Activated CD4-positive, alpha-beta T cell treated with anti-CD3 and anti-CD28 coated beads, Interleukin-2, amount 10 ng/mL, durations not matched to agents 24 days and 14 days (primary cell): ENCODE results near the gene TRAF3IP3. TPM values are rescaled to one million over a fixed set of nuclear protein-coding genes. Genes with fewer than 3 reads are reported as not detected.

Experiments used
- DNase-seq: peaks from one replicate; pipeline ENCODE4 v3.0.0; 2022
- H3K27ac Mint-ChIP-seq: one replicate; pipeline ENCODE4 v1.8.0; 2022; ENCODE audit warnings: mild to moderate bottlenecking, mixed read lengths
- H3K27me3 Mint-ChIP-seq: one replicate; pipeline ENCODE4 v1.8.0; 2022; ENCODE audit warnings: mixed read lengths
- H3K36me3 Mint-ChIP-seq: one replicate; pipeline ENCODE4 v1.8.0; 2022; ENCODE audit warnings: low read depth, mild to moderate bottlenecking, mixed read lengths
- H3K4me1 Mint-ChIP-seq: one replicate; pipeline ENCODE4 v1.8.0; 2021; ENCODE audit warnings: mixed read lengths
- H3K4me3 Mint-ChIP-seq: one replicate; pipeline ENCODE4 v1.8.0; 2022; ENCODE audit warnings: mild to moderate bottlenecking, moderate library complexity, mixed read lengths
- H3K9me3 Mint-ChIP-seq: one replicate; pipeline ENCODE4 v1.8.0; 2021; ENCODE audit warnings: mixed read lengths
- intact Hi-C: fragments of 100-400 bp; cut with micrococcal nuclease; formaldehyde crosslinking; loops from one replicate; pipeline ENCODE4 v1.15.1; 2023
- total RNA-seq: library from RNA; stranded (reverse); gene quantifications from 2 replicates; pipeline ENCODE4 v1.2.3, GENCODE V29; 2022

TRAF3IP3 gene
- total RNA-seq, 1 donor from 2014 or later: 394 TPM

DNA sequence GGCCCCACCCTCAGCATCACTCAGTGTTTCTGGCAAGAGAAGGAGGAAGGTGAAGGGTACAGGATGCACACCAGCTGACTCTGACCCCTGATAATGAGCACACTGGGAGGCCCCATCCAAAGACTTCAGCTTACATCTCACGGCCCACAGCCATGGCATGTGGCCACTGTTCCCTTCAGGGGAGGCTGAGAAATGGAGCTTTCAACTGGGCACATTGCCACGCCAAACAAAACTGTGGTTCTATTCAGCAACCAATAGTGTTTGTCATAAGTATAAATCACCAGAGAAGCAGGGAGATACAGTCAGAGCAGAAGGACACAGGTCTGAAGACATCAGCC, 12.7 kb upstream of the TRAF3IP3 start:
- Mint-ChIP-seq H3K27me3 (no peaks in the 10 kb centered on the region), H3K4me3 (no peak overlapping the region), H3K27ac (peak overlapping the region; percentile 84), H3K36me3 (peaks cover 8% of the 10 kb centered on the region), H3K4me1 (peaks cover 53% of the 10 kb centered on the region), H3K9me3 (no peaks in the 10 kb centered on the region)
- intact Hi-C loops: no loop called here
- no peak for DNase-seq

DNA sequence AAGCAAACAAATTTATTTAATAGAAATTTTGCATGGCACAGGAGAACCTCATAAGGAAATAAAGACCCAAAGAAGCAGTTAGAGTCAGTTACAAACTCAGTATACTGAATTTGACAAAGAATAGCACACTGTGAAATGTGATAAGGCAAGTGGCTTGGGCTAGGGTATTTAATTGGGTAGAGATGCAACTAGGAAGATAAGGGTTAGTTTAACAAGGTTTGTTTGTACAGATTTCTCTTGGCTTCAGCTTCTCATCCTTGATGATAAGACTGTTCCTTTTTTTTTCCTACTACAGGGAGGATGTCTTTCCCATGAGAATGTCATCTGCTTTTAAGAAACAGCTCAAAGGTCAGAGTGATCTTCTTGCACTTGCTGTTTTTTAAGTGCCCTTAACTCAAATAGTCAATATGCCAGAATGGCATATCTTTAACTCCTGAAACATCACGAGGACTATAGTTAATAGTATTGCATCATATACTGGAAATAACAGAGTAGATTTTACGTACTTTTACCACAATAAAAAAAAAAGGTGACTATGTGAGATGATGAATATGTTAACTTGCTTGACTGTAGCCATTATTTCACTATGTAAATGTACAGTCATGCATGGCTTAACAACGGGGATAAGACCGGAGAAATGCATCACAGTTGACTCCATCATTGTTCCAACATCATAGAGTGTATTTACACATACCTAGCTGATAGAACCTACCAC, 9.2 kb upstream of the TRAF3IP3 start:
- Mint-ChIP-seq H3K27ac (peak overlapping the region; percentile 80), H3K9me3 (no peaks in the 10 kb centered on the region), H3K4me1 (peaks cover 68% of the 10 kb centered on the region), H3K4me3 (peak overlapping the region; percentile 0), H3K27me3 (no peaks in the 10 kb centered on the region), H3K36me3 (peaks cover 8% of the 10 kb centered on the region)
- intact Hi-C loops: loop anchor here (1.0 to 5.0 kb wide), 8 partner anchors 10 to 177 kb away; no protein-coding TSS in a partner anchor
- DNase-seq: no peak

- H3K4me3 Mint-ChIP-seq: peak overlapping the region; percentile 83
- peaks cover 70% of the 10 kb centered on the region for H3K4me1 Mint-ChIP-seq
- peak; percentile 95 for DNase-seq
- H3K27me3 Mint-ChIP-seq: no peaks in the 10 kb centered on the region
- intact Hi-C loops: loop anchor here (1.0 to 5.0 kb wide), 9 partner anchors 11 to 178 kb away; no protein-coding TSS in a partner anchor
- H3K36me3 Mint-ChIP-seq: peaks cover 6% of the 10 kb centered on the region
- peak overlapping the region; percentile 88 for H3K27ac Mint-ChIP-seq
- no peaks in the 10 kb centered on the region for H3K9me3 Mint-ChIP-seq
Observed at GRCh38 chr1:209747580-209748262, 8.1 kb upstream of the TRAF3IP3 start.

DNA sequence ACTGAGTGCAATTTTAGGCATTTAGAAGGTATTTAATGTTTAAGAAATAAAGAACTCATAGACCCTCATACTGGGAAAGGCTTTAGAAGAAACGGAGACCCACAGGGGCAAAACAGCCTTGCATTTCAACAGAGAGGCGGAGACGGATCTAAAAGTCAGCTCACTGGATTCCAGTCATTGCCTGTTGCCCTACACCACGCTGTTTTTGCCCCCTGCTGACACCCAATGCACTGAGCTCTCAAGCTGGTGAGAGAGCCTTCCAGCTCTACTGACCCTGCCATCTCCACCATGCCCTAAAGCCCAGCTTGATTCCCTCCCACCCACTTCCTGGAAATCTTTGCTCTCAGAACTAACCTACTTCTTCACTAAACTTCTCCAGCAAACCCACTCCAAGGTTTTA, 7.2 kb upstream of the TRAF3IP3 start:
- H3K4me1 Mint-ChIP-seq: peaks cover 68% of the 10 kb centered on the region
- H3K4me3 Mint-ChIP-seq: peak overlapping the region; percentile 83
- intact Hi-C loops: loop anchor here (1.0 to 5.0 kb wide), 2 partner anchors 36 to 75 kb away; no protein-coding TSS in a partner anchor
- no peaks in the 10 kb centered on the region for H3K9me3 Mint-ChIP-seq
- peak overlapping the region; percentile 88 for H3K27ac Mint-ChIP-seq
- no peaks in the 10 kb centered on the region for H3K27me3 Mint-ChIP-seq
- peaks cover 1% of the 10 kb centered on the region for H3K36me3 Mint-ChIP-seq
- DNase-seq: peak; percentile 68

DNA sequence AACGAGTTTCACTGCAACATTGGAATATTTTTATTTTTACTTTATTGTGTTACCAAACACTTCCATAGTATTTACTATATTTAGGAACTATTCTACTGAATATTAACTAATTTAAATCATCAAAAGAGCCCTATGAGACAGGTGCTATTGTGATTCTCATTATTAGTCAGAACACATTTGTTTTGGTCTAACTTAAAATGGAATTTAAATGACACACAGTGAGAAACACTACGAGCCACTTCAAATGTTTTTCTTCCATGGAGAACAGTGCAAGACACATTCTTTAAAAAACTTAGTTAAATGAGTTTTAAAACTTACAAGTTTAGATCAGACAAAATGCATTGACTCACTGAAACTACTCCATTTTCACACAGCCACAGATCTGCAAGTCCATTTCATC, 6.6 kb upstream of the TRAF3IP3 start:
- no peaks in the 10 kb centered on the region for H3K36me3 Mint-ChIP-seq
- H3K4me1 Mint-ChIP-seq: peaks cover 72% of the 10 kb centered on the region
- H3K27ac Mint-ChIP-seq: peak overlapping the region; percentile 91
- H3K4me3 Mint-ChIP-seq: peak overlapping the region; percentile 56
- DNase-seq: no peak
- H3K27me3 Mint-ChIP-seq: no peaks in the 10 kb centered on the region
- H3K9me3 Mint-ChIP-seq: no peaks in the 10 kb centered on the region
- intact Hi-C loops: loop anchor here (5.0 kb wide), 1 partner anchor 37 kb away; no protein-coding TSS in a partner anchor

DNA sequence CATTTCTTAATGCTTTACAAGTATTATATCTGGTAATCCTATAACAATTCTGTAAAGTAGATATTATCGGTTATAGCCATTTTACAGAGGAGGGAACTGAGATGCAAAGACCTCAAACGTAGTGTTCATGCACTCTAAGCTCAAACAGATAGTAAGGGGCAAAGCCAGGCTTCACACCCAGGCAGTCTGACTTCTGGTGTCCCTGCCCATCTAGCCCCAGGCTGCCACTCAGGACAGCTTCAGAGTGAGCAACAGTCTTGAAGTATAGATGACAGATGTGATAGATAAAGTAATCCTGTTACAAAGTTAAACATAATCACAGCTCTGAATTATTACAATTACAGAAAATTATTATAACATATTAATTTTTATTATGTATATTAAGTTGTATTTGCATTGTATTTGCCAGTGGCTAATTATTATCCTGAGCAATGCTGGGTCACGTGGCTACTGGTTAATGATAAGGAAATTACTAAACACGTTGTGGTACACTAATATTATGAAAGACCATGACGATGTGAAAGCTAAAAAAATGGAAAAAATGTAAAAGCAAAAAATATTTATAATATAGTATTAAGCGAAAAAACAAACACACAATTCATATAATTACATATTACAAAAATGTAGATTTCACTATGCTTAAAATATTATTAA, 6.1 kb upstream of the TRAF3IP3 start:
- DNase-seq: no peak
- Mint-ChIP-seq H3K36me3 (no peaks in the 10 kb centered on the region), H3K4me3 (peak overlapping the region; percentile 56), H3K27ac (peak overlapping the region; percentile 91), H3K27me3 (no peaks in the 10 kb centered on the region), H3K9me3 (no peaks in the 10 kb centered on the region), H3K4me1 (peaks cover 73% of the 10 kb centered on the region)
- intact Hi-C loops: loop anchor here (5.0 kb wide), 1 partner anchor 37 kb away; no protein-coding TSS in a partner anchor

GRCh38 chr1:209751627-209752231, 4.1 kb upstream of the TRAF3IP3 start:
- Mint-ChIP-seq H3K4me1 (peaks cover 76% of the 10 kb centered on the region), H3K4me3 (peak overlapping the region; percentile 80), H3K27ac (peak overlapping the region; percentile 99), H3K27me3 (no peaks in the 10 kb centered on the region), H3K36me3 (peaks cover 14% of the 10 kb centered on the region), H3K9me3 (no peaks in the 10 kb centered on the region)
- intact Hi-C loops: loop anchor here (1.0 kb wide), 6 partner anchors 15 to 144 kb away; partner anchors contain the start of gene C1orf74
- DNase-seq: peak; percentile 83

DNA sequence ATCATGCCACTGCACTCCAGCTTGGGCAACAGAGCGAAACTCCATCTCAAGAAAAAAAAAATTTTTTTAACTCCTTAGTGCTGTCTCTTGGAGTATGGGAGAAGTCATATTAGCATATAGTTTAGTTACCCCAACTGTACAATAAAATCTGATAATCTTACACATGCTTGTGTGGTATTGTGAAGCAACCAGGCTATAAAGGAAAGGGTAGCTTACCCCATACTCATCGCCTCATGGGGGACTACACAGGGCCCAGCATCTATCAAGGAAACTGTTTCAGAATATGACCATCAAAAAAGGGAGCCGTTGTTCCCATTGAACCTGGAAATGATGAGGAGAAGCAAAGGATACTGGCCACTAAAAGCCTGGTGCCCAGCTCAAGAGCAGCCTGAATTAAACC, 3.0 kb upstream of the TRAF3IP3 start:
- intact Hi-C loops: loop anchor here (1.0 kb wide), 4 partner anchors 15 to 80 kb away; partner anchors contain the start of gene C1orf74
- no peaks in the 10 kb centered on the region for H3K27me3 Mint-ChIP-seq
- H3K4me1 Mint-ChIP-seq: peaks cover 66% of the 10 kb centered on the region
- H3K36me3 Mint-ChIP-seq: peaks cover 24% of the 10 kb centered on the region
- peak overlapping the region; percentile 80 for H3K4me3 Mint-ChIP-seq
- H3K27ac Mint-ChIP-seq: peak overlapping the region; percentile 99
- no peaks in the 10 kb centered on the region for H3K9me3 Mint-ChIP-seq
- no peak for DNase-seq

GRCh38 chr1:209755256-209755655, 597 bp upstream of the TRAF3IP3 start:
- H3K9me3 Mint-ChIP-seq: no peaks in the 10 kb centered on the region
- DNase-seq: no peak
- H3K36me3 Mint-ChIP-seq: peaks cover 48% of the 10 kb centered on the region
- peaks cover 72% of the 10 kb centered on the region for H3K4me1 Mint-ChIP-seq
- H3K27ac Mint-ChIP-seq: peak overlapping the region; percentile 98
- intact Hi-C loops: no loop called here
- H3K4me3 Mint-ChIP-seq: peak overlapping the region; percentile 94
- no peaks in the 10 kb centered on the region for H3K27me3 Mint-ChIP-seq

GRCh38 chr1:209756615-209757445, 977 bp downstream of the TRAF3IP3 start:
- Mint-ChIP-seq H3K27ac (peak overlapping the region; percentile 98), H3K27me3 (no peaks in the 10 kb centered on the region), H3K9me3 (no peaks in the 10 kb centered on the region), H3K4me3 (peak overlapping the region; percentile 94), H3K4me1 (peaks cover 69% of the 10 kb centered on the region), H3K36me3 (peaks cover 63% of the 10 kb centered on the region)
- peak; percentile 86 for DNase-seq
- intact Hi-C loops: loop anchor here (1.0 kb wide), 3 partner anchors 11 to 70 kb away; partner anchors contain the start of genes C1orf74 and UTP25

DNA sequence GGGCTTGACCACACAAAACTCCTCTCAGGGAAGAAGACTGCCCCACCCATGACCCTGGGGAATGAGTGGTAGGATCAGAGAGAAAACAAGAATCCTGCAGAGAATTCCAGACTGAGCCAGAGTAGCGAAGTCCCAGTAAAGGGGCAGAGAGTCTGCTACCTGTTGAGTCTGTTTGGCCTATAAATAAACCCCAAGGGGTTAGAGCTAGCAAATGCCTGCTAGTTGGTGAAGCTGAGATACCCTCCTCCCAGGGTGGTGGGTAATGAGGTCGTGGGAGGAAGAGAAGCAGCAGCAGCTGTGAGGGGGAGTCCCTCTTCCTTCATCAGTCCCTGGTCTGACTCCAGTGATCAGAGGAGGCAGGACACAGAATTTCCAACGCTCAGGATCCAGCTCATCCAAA, 2.5 kb downstream of the TRAF3IP3 start:
- peaks cover 71% of the 10 kb centered on the region for H3K4me1 Mint-ChIP-seq
- no peaks in the 10 kb centered on the region for H3K9me3 Mint-ChIP-seq
- H3K27me3 Mint-ChIP-seq: no peaks in the 10 kb centered on the region
- H3K36me3 Mint-ChIP-seq: peaks cover 79% of the 10 kb centered on the region
- peak overlapping the region; percentile 94 for H3K4me3 Mint-ChIP-seq
- intact Hi-C loops: no loop called here
- DNase-seq: no peak
- H3K27ac Mint-ChIP-seq: peak overlapping the region; percentile 98

DNA sequence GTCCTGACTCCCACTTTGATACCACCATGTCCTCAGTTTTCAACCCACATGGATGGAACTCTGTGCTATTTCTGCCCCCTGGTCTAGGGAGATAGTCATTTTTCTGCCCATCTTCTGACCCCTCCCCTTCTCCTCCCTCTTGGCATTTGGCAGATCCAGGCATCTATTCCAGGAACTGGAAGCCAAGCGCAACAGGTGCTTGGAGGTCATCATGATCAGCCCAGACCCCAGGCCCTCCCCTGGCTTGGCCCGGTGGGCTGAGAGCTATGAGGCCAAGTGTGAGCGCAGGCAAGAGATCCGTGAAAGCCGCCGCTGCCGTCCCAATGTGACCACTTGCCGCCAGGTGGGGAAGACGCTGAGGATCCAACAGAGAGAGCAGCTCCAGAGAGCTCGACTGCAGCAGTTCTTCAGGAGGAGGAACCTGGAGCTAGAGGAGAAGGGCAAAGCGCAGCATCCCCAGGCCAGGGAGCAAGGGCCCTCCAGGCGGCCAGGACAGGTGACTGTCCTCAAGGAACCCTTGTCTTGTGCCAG, 4.0 kb downstream of the TRAF3IP3 start:
- Mint-ChIP-seq H3K27ac (peak overlapping the region; percentile 77), H3K4me1 (peaks cover 69% of the 10 kb centered on the region), H3K4me3 (peak overlapping the region; percentile 94), H3K27me3 (no peaks in the 10 kb centered on the region), H3K36me3 (peaks cover 91% of the 10 kb centered on the region), H3K9me3 (no peaks in the 10 kb centered on the region)
- intact Hi-C loops: no loop called here
- no peak for DNase-seq
